22Rv1 (cell line): ENCODE data around the gene CPA5.

Source experiments
- CTCF ChIP-seq: fragments of 450-650 bp; IDR thresholded peaks from 2 replicates; pipeline ENCODE4 v1.5.1; 2017; ENCODE audit warnings: mild to moderate bottlenecking
- ZFX ChIP-seq: fragments of 450-650 bp; IDR thresholded peaks from 2 replicates; pipeline ENCODE4 v1.6.1; 2017; ENCODE audit warnings: antibody characterized with exemption, borderline replicate concordance

- TF ChIP-seq CTCF: no peak
- TF ChIP-seq ZFX: no peak
These were observed 70.4 kb downstream of the CPA5 start for GRCh38 chr7:130415006-130415405.
